Endothelial cell of umbilical vein (primary cell): ENCODE measurements around the gene VANGL1. TPM values are rescaled to one million over a fixed set of nuclear protein-coding genes. Genes with fewer than 3 reads are reported as not detected.

Source experiments
- BruUV-seq: library from RNA; stranded (reverse); fragments of 400-500 nt; replicated peaks from 2 replicates; lab custom pipeline; 2021; lab: Mats Ljungman, UMichigan
- CTCF ChIA-PET: fragments of 300-600, 350-600 bp; sonication (Branson Sonifier 250); formaldehyde crosslinking; loops from one replicate; lab custom pipeline; 2021; ENCODE audit warnings: antibody characterized with exemption, inconsistent platforms; lab: Charles Lee
- POLR2A ChIA-PET: fragments of 300-600, 350-600 bp; sonication (Branson Sonifier 250); formaldehyde crosslinking; loops from one replicate; lab custom pipeline; 2021; ENCODE audit warnings: antibody characterized with exemption, inconsistent platforms; lab: Charles Lee
- DNase-seq: peaks from one replicate; pipeline ENCODE4 v3.0.0-alpha.2; 2011; ENCODE audit warnings: low read depth, low spot score
- FAIRE-seq: peaks from 2 replicates; lab custom pipeline; 2011; peaks lifted over from hg19 to GRCh38; lab: Jason Lieb, UNC
- H2AFZ ChIP-seq: 2 replicates; pipeline ENCODE4 v1.6.0; 2012; ENCODE audit warnings: low read depth, low read length, control low read depth, inconsistent platforms
- H3K27ac ChIP-seq: 2 replicates; pipeline ENCODE4 v1.5.1; 2011; ENCODE audit warnings: low read depth, mild to moderate bottlenecking, control low read depth, low read length, moderate library complexity; ENCODE audit not compliant: insufficient read depth
- H3K27me3 ChIP-seq, 2 experiments: 2 replicates each; pipeline versions ENCODE4 v1.6.0 to v1.6.1; 2011; ENCODE audit warnings: low read length in 2 of 2, mixed read lengths in 1 of 2; ENCODE audit not compliant: control insufficient read depth in 2 of 2, insufficient read depth in 2 of 2
- H3K36me3 ChIP-seq, 2 experiments: 2 replicates in 1 of 2; 3 replicates in 1 of 2; pipeline ENCODE4 v1.5.1; 2011; ENCODE audit warnings: low read length in 2 of 2, mild to moderate bottlenecking in 1 of 2, moderate library complexity in 1 of 2; ENCODE audit not compliant: control insufficient read depth in 2 of 2, insufficient read depth in 2 of 2; ENCODE audit errors: extremely low read depth in 1 of 2
- H3K4me1 ChIP-seq: 3 replicates; pipeline ENCODE4 v1.5.1; 2011; ENCODE audit warnings: mild to moderate bottlenecking, low read length; ENCODE audit not compliant: control insufficient read depth, insufficient read depth; ENCODE audit errors: extremely low read depth
- H3K4me2 ChIP-seq: 2 replicates; pipeline ENCODE4 v1.6.1; 2011; ENCODE audit warnings: low read length, control low read depth, mixed read lengths; ENCODE audit not compliant: insufficient read depth
- H3K4me3 ChIP-seq, 3 experiments: fragments of 200-600 bp in 1 of 3; sonication (generic), shearing (Covaris generic) in 1 of 3; replicated peaks in 1 of 3; 2 replicates each; pipeline ENCODE4 v1.5.1; 2011 to 2016; ENCODE audit warnings: control low read depth in 3 of 3, low read length in 3 of 3, mild to moderate bottlenecking in 2 of 3, inconsistent platforms in 1 of 3, low read depth in 1 of 3, moderate library complexity in 1 of 3; ENCODE audit not compliant: insufficient read depth in 1 of 3
- H3K79me2 ChIP-seq: 2 replicates; pipeline ENCODE4 v1.6.0; 2012; ENCODE audit warnings: low read length, inconsistent platforms; ENCODE audit not compliant: control insufficient read depth, insufficient read depth
- H3K9ac ChIP-seq: replicated peaks from 2 replicates; pipeline ENCODE3; 2011; ENCODE audit warnings: low read length, control low read depth; ENCODE audit not compliant: insufficient read depth; ENCODE audit errors: extremely low read depth
- H3K9me1 ChIP-seq: replicated peaks from 3 replicates; pipeline ENCODE4 v1.6.0; 2011; ENCODE audit warnings: mild to moderate bottlenecking, low read length; ENCODE audit not compliant: control insufficient read depth, insufficient read depth; ENCODE audit errors: extremely low read depth
- H3K9me3 ChIP-seq: replicated peaks from 2 replicates; pipeline ENCODE4 v1.5.1; 2012; ENCODE audit warnings: low read length, inconsistent platforms; ENCODE audit not compliant: control insufficient read depth, insufficient read depth
- H4K20me1 ChIP-seq: replicated peaks from 2 replicates; pipeline ENCODE3; 2011; ENCODE audit warnings: mild to moderate bottlenecking, low read length; ENCODE audit not compliant: control insufficient read depth, insufficient read depth; ENCODE audit errors: extremely low read depth
- EZH2 ChIP-seq: IDR thresholded peaks from 2 replicates; pipeline ENCODE4 v1.6.1; 2012; ENCODE audit warnings: borderline replicate concordance, low read depth, mild to moderate bottlenecking, moderate library complexity, low read length, inconsistent platforms; ENCODE audit not compliant: severe bottlenecking
- FOS ChIP-seq: IDR thresholded peaks from 2 replicates; pipeline ENCODE4 v1.6.1; 2011; ENCODE audit warnings: mild to moderate bottlenecking, low read length, moderate library complexity, borderline replicate concordance; ENCODE audit not compliant: insufficient read depth
- GATA2 ChIP-seq: IDR thresholded peaks from 2 replicates; pipeline ENCODE4 v1.7.0; 2011; ENCODE audit warnings: low read depth, mild to moderate bottlenecking, moderate library complexity, mixed read lengths, low read length; ENCODE audit not compliant: insufficient read length, insufficient read depth
- JUN ChIP-seq: IDR thresholded peaks from 2 replicates; pipeline ENCODE4 v1.6.1; 2011; ENCODE audit warnings: borderline replicate concordance, low read depth; ENCODE audit not compliant: insufficient read length, insufficient read depth
- MYC ChIP-seq: IDR thresholded peaks from one replicate; pipeline ENCODE4 v1.6.1; 2011; ENCODE audit warnings: mild to moderate bottlenecking, low read depth, low read length
- POLR2A ChIP-seq: IDR thresholded peaks from 2 replicates; pipeline ENCODE4 v1.6.1; 2012; ENCODE audit warnings: low read depth, mild to moderate bottlenecking, control low read depth, low read length
- POLR2AphosphoS5 ChIP-seq: IDR thresholded peaks from 2 replicates; pipeline ENCODE4 v1.6.1; 2012; ENCODE audit warnings: low read depth, mild to moderate bottlenecking, control low read depth, low read length, moderate library complexity; ENCODE audit not compliant: insufficient read depth
- dilution Hi-C: fragments of 300-500 bp; cut with MboI; formaldehyde crosslinking; loops from one replicate; pipeline ENCODE4 v1.15.0; 2019; ENCODE audit warnings: low sequenced_read_pairs; ENCODE audit not compliant: extremely low pct_ligation_motif_present
- intact Hi-C: fragments of 100-400 bp; cut with micrococcal nuclease; formaldehyde crosslinking; loops from one replicate; pipeline ENCODE4 v1.10.0; 2022
- polyA plus RNA-seq, 4 experiments: library from polyadenylated mRNA; depleted of rRNA in 3 of 4; stranded (reverse) in 3 of 4; unstranded in 1 of 4; fragments of >200 nt; gene quantifications; 2 replicates each; pipeline versions ENCODE4 v1.2.1 to v1.2.3, GENCODE V29; 2011 to 2012; ENCODE audit warnings: missing spikeins in 1 of 4
- total RNA-seq: library from RNA; stranded (reverse); gene quantifications from 2 replicates; pipeline ENCODE4 v1.2.3, GENCODE V29; 2021
- TF ChIP-seq, protein P1 (sequence below): IDR thresholded peaks from 2 replicates; pipeline ENCODE4 v1.6.1; 2011; ENCODE audit not compliant: insufficient read depth, insufficient read length
- TF ChIP-seq, protein P2 (sequence below), 2 donors: IDR thresholded peaks; 1 replicate in 1 of 2; 2 replicates in 1 of 2; pipeline ENCODE4 v1.5.1; 2011; ENCODE audit warnings: low read length in 2 of 2, mild to moderate bottlenecking in 2 of 2, moderate library complexity in 2 of 2, control low read depth in 1 of 2, inconsistent platforms in 1 of 2, low read depth in 1 of 2; ENCODE audit not compliant: insufficient read depth in 1 of 2; ENCODE audit errors: extremely low read depth in 1 of 2

Gene VANGL1
- total and polyA plus RNA-seq, 2 donors (not counting 3 experiments of a cell fraction or from before 2014, with no cell fraction given), result 15.0 to 24.8 TPM

DNA sequence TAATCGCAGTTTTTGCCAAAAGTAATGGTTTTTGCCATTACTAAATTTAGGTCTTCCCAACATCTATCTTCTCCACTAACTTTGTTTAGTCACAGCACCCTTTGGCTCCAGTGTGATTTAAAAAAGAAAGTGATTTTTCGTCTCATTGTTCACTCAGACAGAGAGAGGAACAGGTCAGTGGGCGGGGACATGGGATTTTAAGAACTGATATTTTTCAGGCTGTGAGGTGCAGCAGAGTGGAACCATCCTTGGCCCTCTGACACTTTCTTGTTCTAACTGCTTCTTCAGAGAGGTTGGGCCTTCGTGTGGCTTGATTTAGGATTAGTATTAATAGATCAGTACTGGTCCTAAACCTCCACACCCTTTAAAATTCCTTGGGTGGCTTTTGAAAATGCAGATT lies 88.0 kb downstream of the VANGL1 start:
- no TSS peak for BruUV-seq
- Histone ChIP-seq H2AFZ (no peak overlapping the region), H4K20me1 (no peaks in the 10 kb centered on the region), H3K4me2 (no peak overlapping the region), H3K27me3 (no peaks in the 10 kb centered on the region), H3K4me3 (no peak overlapping the region), H3K27ac (no peak overlapping the region), H3K79me2 (no peaks in the 10 kb centered on the region), H3K9me3 (no peaks in the 10 kb centered on the region), H3K4me1 (no peaks in the 10 kb centered on the region), H3K36me3 (no peaks in the 10 kb centered on the region), H3K9ac (no peak overlapping the region), H3K9me1 (no peaks in the 10 kb centered on the region)
- FAIRE-seq (no peak), DNase-seq (no peak)
- CTCF ChIA-PET, result no interaction called here
- POLR2A ChIA-PET, result no interaction called here
- no peak for TF ChIP-seq POLR2A
- TF ChIP-seq GATA2, result no peak
- no peak for TF ChIP-seq POLR2AphosphoS5
- TF ChIP-seq JUN, result no peak
- TF ChIP-seq FOS, result no peak
- no peak for TF ChIP-seq EZH2
- no peak for TF ChIP-seq MYC
- TF ChIP-seq, protein P1, sequence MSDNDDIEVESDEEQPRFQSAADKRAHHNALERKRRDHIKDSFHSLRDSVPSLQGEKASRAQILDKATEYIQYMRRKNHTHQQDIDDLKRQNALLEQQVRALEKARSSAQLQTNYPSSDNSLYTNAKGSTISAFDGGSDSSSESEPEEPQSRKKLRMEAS, result no peak
- TF ChIP-seq, protein P2, sequence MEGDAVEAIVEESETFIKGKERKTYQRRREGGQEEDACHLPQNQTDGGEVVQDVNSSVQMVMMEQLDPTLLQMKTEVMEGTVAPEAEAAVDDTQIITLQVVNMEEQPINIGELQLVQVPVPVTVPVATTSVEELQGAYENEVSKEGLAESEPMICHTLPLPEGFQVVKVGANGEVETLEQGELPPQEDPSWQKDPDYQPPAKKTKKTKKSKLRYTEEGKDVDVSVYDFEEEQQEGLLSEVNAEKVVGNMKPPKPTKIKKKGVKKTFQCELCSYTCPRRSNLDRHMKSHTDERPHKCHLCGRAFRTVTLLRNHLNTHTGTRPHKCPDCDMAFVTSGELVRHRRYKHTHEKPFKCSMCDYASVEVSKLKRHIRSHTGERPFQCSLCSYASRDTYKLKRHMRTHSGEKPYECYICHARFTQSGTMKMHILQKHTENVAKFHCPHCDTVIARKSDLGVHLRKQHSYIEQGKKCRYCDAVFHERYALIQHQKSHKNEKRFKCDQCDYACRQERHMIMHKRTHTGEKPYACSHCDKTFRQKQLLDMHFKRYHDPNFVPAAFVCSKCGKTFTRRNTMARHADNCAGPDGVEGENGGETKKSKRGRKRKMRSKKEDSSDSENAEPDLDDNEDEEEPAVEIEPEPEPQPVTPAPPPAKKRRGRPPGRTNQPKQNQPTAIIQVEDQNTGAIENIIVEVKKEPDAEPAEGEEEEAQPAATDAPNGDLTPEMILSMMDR (IDR thresholded peaks at IDR 0.05; ENCODE audit: extremely low read depth in 1 of 2, insufficient read depth in 1 of 2, low read depth in 1 of 2, low read length in 2 of 2), result no peak
- dilution Hi-C loops (no loop called here), intact Hi-C loops (no loop called here)
